Adrenal gland (tissue), 12 donors: Measurements from ENCODE around the gene TRPM5. TPM values are rescaled to one million over a fixed set of nuclear protein-coding genes. Genes with fewer than 3 reads are reported as not detected.

Experiments
- DNase-seq, 7 donors: peaks; one replicate each; pipeline ENCODE4 v3.0.0-alpha.2; 2019 to 2020
- H3K27ac ChIP-seq, 5 donors: fragments of 200-600 bp; sonication (generic) in 4 of 5; 1 replicate in 3 of 5; 2 replicates in 2 of 5; pipeline versions ENCODE4 v1.5.1 to v1.8.0; 2016 to 2020; ENCODE audit warnings: mild to moderate bottlenecking in 1 of 5
- H3K27me3 ChIP-seq: fragments of 200-600 bp; 2 replicates; pipeline ENCODE4 v1.8.0; 2021
- H3K36me3 ChIP-seq, 2 donors: fragments of 200-600 bp; replicated peaks in 1 of 2; 1 replicate in 1 of 2; 2 replicates in 1 of 2; pipeline versions ENCODE4 v1.5.1 to v1.8.0; 2018 to 2022
- H3K4me1 ChIP-seq, 2 donors: fragments of 200-600 bp; replicated peaks in 1 of 2; 1 replicate in 1 of 2; 2 replicates in 1 of 2; pipeline versions ENCODE4 v1.5.1 to v1.8.0; 2018 to 2021
- H3K4me3 ChIP-seq, 4 donors: fragments of 200-600 bp; sonication (generic) in 3 of 4; one replicate each; pipeline ENCODE4 v1.5.1; 2016 to 2018
- H3K9me3 ChIP-seq, 3 donors: fragments of 200-600 bp; sonication (generic) in 1 of 3; replicated peaks in 1 of 3; 1 replicate in 2 of 3; 2 replicates in 1 of 3; pipeline versions ENCODE4 v1.5.1 to v1.8.0; 2016 to 2021
- CTCF ChIP-seq, 6 experiments: fragments of 450-650 bp in 4 of 6; fragments of 200-600 bp in 2 of 6; sonication (generic) in 1 of 6; IDR thresholded peaks; 1 replicate in 5 of 6; 2 replicates in 1 of 6; pipeline versions ENCODE4 v1.5.1 to v1.8.0; 2016 to 2021; ENCODE audit warnings: antibody characterized with exemption in 6 of 6, mild to moderate bottlenecking in 2 of 6, moderate library complexity in 1 of 6
- POLR2A ChIP-seq, 2 donors: fragments of 450-650 bp; IDR thresholded peaks; one replicate each; pipeline ENCODE4 v1.6.1; 2017; ENCODE audit warnings: antibody characterized with exemption in 2 of 2, mild to moderate bottlenecking in 2 of 2, moderate library complexity in 1 of 2
- WGBS, 4 donors: extraction: QIAGEN DNeasy Blood & Tissue Kit in 2 of 4; methylation state at CpG; one replicate each; pipeline versions ENCODE4 v1.1.5 to v1.1.7; 2013 to 2017; 5-methylcytosine and 5-hydroxymethylcytosine counted together
- intact Hi-C, 2 donors: fragments of 100-400 bp; cut with DNase I; formaldehyde crosslinking; loops; one replicate each; pipeline versions ENCODE4 v1.14.1 to v1.15.0; 2022 to 2023
- polyA plus RNA-seq, 3 donors: library from polyadenylated mRNA; stranded (reverse); fragments of 200-250 nt in 2 of 3; fragments of 350-450 nt in 1 of 3; fragmentation: Illumina TruSeq in 1 of 3; extraction: RNeasy Lipid Tissue Mini Kit (QIAGEN cat#74804) in 1 of 3; gene quantifications; one replicate each; pipeline ENCODE4 v1.2.3, GENCODE V29; 2013 to 2014
- total RNA-seq, 9 donors: library from RNA; depleted of rRNA in 4 of 9; stranded (reverse); fragments of >200 nt in 4 of 9; fragments of 120-200 nt in 1 of 9; fragmentation: NEBNext Ultra II Directional in 1 of 9; extraction: Animal tissue kit (Norgen Biotek cat#: 25700) in 1 of 9; gene quantifications; one replicate each; pipeline versions ENCODE4 v1.1.0 to v1.2.4, GENCODE V29; 2013 to 2023
- donor health status: healthy with polysubstance abuse.
- donor health status: Bipolar disorder and iron deficiency.
- donor health status: DM: yes; HTN: yes; CAD: no.
- donor health status: DM: no; HTN: no; CAD: no.
- donor health status: DM: no; HTN: no; CAD: no.
- donor health status: DM: yes; HTN: yes; CAD: no.

Gene TRPM5
- total and polyA plus RNA-seq, 12 donors: 0.11 to 7.4 (median 0.97) TPM; not detected in 1

DNA sequence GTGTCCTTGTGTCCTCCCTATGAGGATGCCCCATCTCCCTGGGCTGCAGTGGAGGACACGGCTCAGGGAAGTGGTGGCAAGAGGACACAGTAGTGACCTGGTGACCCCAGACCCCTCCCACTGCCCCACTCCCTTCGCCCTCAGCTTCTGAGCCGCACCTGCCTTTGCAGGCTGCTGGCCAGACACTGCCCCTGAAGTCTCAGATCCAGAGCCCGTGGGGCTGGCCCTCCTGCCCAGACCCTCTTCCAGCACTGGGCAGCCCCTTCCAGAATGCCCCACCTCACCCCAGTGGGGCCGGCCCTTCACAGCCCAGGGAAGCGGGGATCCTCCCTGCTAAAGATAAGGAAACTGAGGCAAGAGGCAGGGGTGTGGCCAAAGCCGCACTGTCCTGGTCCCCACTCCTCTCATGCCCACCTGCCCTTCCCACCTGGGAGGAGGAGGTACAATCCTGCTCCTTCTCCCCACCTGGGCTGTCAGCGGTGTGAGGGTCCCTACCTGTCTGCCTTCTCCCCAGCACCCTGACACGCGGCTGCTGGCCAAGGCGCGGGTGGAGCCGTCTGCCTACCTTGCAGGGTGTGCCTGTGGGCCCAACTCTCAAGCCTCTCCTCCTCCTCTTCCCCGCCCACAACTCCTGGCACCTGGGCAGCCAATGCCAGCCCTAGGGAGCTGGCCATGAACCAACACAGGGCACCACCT lies 17.3 kb downstream of the TRPM5 start:
- H3K9me3 ChIP-seq: no peaks in the 10 kb centered on the region
- WGBS, 4 donors: 72 to 87% (median 79%) methylated on average over 10 to 14 of the region's 14 CpGs
- H3K36me3 ChIP-seq: no peaks in the 10 kb centered on the region
- H3K4me3 ChIP-seq: no peak overlapping the region
- TF ChIP-seq POLR2A (IDR thresholded peaks at IDR 0.05) (no peak), CTCF (IDR thresholded peaks at IDR 0.05) (no peak)
- DNase-seq: no peak
- no peaks in the 10 kb centered on the region for H3K4me1 ChIP-seq
- no peaks in the 10 kb centered on the region for H3K27me3 ChIP-seq
- H3K27ac ChIP-seq: no peak overlapping the region
- intact Hi-C loops: loop anchor here (2.0 to 5.0 kb wide), 2 partner anchors 464 to 465 kb away; no protein-coding TSS in a partner anchor

GRCh38 chr11:2426221-2426620 lies 18.1 kb downstream of the TRPM5 start:
- DNase-seq: no peak
- Histone ChIP-seq H3K36me3 (no peaks in the 10 kb centered on the region), H3K27me3 (no peaks in the 10 kb centered on the region), H3K9me3 (no peaks in the 10 kb centered on the region), H3K27ac (no peak overlapping the region), H3K4me3 (no peak overlapping the region), H3K4me1 (no peaks in the 10 kb centered on the region)
- intact Hi-C loops: loop anchor here (2.0 to 5.0 kb wide), 2 partner anchors 465 to 466 kb away; no protein-coding TSS in a partner anchor
- TF ChIP-seq POLR2A (IDR thresholded peaks at IDR 0.05) (no peak), CTCF (IDR thresholded peaks at IDR 0.05) (no peak)
- 81 to 87% (median 87%) methylated on average over 8 to 13 of the region's 13 CpGs; no CpG with 5 or more reads in 1 of the 4 donors for WGBS, 4 donors

GRCh38 chr11:2425506-2425905 lies 18.8 kb downstream of the TRPM5 start:
- no peaks in the 10 kb centered on the region for H3K36me3 ChIP-seq
- peaks cover 0 to 1% of the 10 kb centered on the region in 2 donors for H3K4me1 ChIP-seq
- WGBS, 4 donors: 71 to 100% (median 73%) methylated on average over 1 to 8 of the region's 8 CpGs
- no peaks in the 10 kb centered on the region for H3K27me3 ChIP-seq
- intact Hi-C loops: loop anchor here in 1 of 2 donors (5.0 kb wide), 1 partner anchor 467 kb away; no protein-coding TSS in a partner anchor
- TF ChIP-seq POLR2A (IDR thresholded peaks at IDR 0.05): no peak
- TF ChIP-seq CTCF (IDR thresholded peaks at IDR 0.05): no peak
- H3K4me3 ChIP-seq: no peak overlapping the region
- H3K9me3 ChIP-seq: no peaks in the 10 kb centered on the region
- H3K27ac ChIP-seq: no peak overlapping the region
- DNase-seq: no peak

GRCh38 chr11:2424811-2425495 lies 19.4 kb downstream of the TRPM5 start:
- no peak overlapping the region for H3K27ac ChIP-seq
- DNase-seq: no peak
- no peaks in the 10 kb centered on the region for H3K9me3 ChIP-seq
- H3K27me3 ChIP-seq: no peaks in the 10 kb centered on the region
- no peak for TF ChIP-seq POLR2A (IDR thresholded peaks at IDR 0.05)
- no peak for TF ChIP-seq CTCF (IDR thresholded peaks at IDR 0.05)
- H3K4me3 ChIP-seq: no peak overlapping the region
- H3K4me1 ChIP-seq: peaks cover 0 to 4% of the 10 kb centered on the region in 2 donors
- intact Hi-C loops: loop anchor here in 1 of 2 donors (5.0 kb wide), 2 partner anchors 228 to 467 kb away; no protein-coding TSS in a partner anchor
- WGBS, 4 donors: 76 to 91% (median 77%) methylated on average over 10 to 28 of the region's 28 CpGs
- no peaks in the 10 kb centered on the region for H3K36me3 ChIP-seq
